GM23338 (cell line): ENCODE data around the gene S100B. TPM values are rescaled to one million over a fixed set of nuclear protein-coding genes. Genes with fewer than 3 reads are reported as not detected.

Experiments
- ATAC-seq: fragments of 200-7000 bp; cut with Tn5 transposase; 3 replicates; pipeline ENCODE4 v1.9.1; 2020
- DNase-seq: peaks from one replicate; pipeline ENCODE4 v3.0.0-alpha.2; 2015; ENCODE audit warnings: low spot score
- H2AFZ ChIP-seq: fragments of 200-600 bp; sonication (generic); 2 replicates; pipeline ENCODE4 v1.8.0; 2016; ENCODE audit warnings: antibody characterized with exemption, mild to moderate bottlenecking, moderate library complexity
- H3F3A ChIP-seq: fragments of 200-600 bp; sonication (generic); replicated peaks from 2 replicates; pipeline ENCODE4 v1.8.0; 2017; ENCODE audit warnings: antibody characterized with exemption, mixed run types, low read depth
- H3K27ac ChIP-seq: fragments of 200-600 bp; sonication (generic); 2 replicates; pipeline ENCODE4 v1.6.1; 2016; ENCODE audit warnings: low read depth
- H3K27me3 ChIP-seq: fragments of 200-600 bp; sonication (generic); 2 replicates; pipeline ENCODE4 v1.8.0; 2016; ENCODE audit warnings: mild to moderate bottlenecking, mixed run types, moderate library complexity; ENCODE audit not compliant: insufficient read depth
- H3K36me3 ChIP-seq: fragments of 200-600 bp; sonication (generic); 2 replicates; pipeline ENCODE4 v1.8.0; 2016; ENCODE audit warnings: mild to moderate bottlenecking; ENCODE audit not compliant: insufficient read depth
- H3K4me1 ChIP-seq: fragments of 200-600 bp; sonication (generic); 2 replicates; pipeline ENCODE4 v1.8.0; 2016; ENCODE audit warnings: mild to moderate bottlenecking, moderate library complexity; ENCODE audit not compliant: insufficient read depth
- H3K4me2 ChIP-seq: fragments of 200-600 bp; sonication (generic); 2 replicates; pipeline ENCODE4 v1.7.1; 2017; ENCODE audit warnings: mixed run types
- H3K4me3 ChIP-seq: fragments of 200-600 bp; sonication (generic); 2 replicates; pipeline ENCODE4 v1.6.1; 2016; ENCODE audit warnings: mixed run types
- H3K79me2 ChIP-seq: fragments of 200-600 bp; sonication (generic); replicated peaks from 2 replicates; pipeline ENCODE4 v1.8.0; 2017; ENCODE audit warnings: mild to moderate bottlenecking; ENCODE audit not compliant: insufficient read depth
- H3K9me2 ChIP-seq: fragments of 200-600 bp; sonication (generic); 2 replicates; pipeline ENCODE4 v1.8.0; 2017; ENCODE audit not compliant: insufficient read depth
- H4K20me1 ChIP-seq: fragments of 200-600 bp; sonication (generic); replicated peaks from 2 replicates; pipeline ENCODE4 v1.8.0; 2017; ENCODE audit warnings: mild to moderate bottlenecking; ENCODE audit not compliant: insufficient read depth
- H3K27ac Mint-ChIP-seq: 2 replicates; pipeline ENCODE4 v1.8.0; 2020; ENCODE audit warnings: inconsistent platforms, mild to moderate bottlenecking, moderate library complexity, mixed read lengths
- H3K27me3 Mint-ChIP-seq: 3 replicates; pipeline ENCODE4 v1.8.0; 2022; ENCODE audit warnings: low read depth, mild to moderate bottlenecking, moderate library complexity, mixed read lengths, inconsistent platforms; ENCODE audit not compliant: insufficient read depth, poor library complexity
- H3K36me3 Mint-ChIP-seq: 3 replicates; pipeline ENCODE4 v1.8.0; 2021; ENCODE audit warnings: low read depth, mild to moderate bottlenecking, inconsistent platforms, moderate library complexity, mixed read lengths
- H3K4me1 Mint-ChIP-seq: 3 replicates; pipeline ENCODE4 v1.8.0; 2020; ENCODE audit warnings: mild to moderate bottlenecking, inconsistent platforms, mixed read lengths
- H3K4me3 Mint-ChIP-seq: 3 replicates; pipeline ENCODE4 v1.8.0; 2021; ENCODE audit warnings: moderate library complexity, mild to moderate bottlenecking, inconsistent platforms, mixed read lengths
- H3K9me3 Mint-ChIP-seq: 3 replicates; pipeline ENCODE4 v1.8.0; 2020; ENCODE audit warnings: moderate library complexity, mild to moderate bottlenecking, inconsistent platforms, mixed read lengths
- CTCF ChIP-seq, 2 experiments: fragments of 200-600 bp in 1 of 2; sonication (generic) in 1 of 2; conservative IDR thresholded peaks; 2 replicates each; pipeline versions ENCODE4 v1.5.1 to v1.6.1; 2016 to 2017; ENCODE audit warnings: antibody characterized with exemption in 2 of 2, low read depth in 2 of 2, mild to moderate bottlenecking in 2 of 2, moderate library complexity in 1 of 2
- ETS1 ChIP-seq: IDR thresholded peaks from 2 replicates; pipeline ENCODE4 v1.6.1; 2016; ENCODE audit warnings: antibody characterized with exemption
- EZH2phosphoT487 ChIP-seq: fragments of 200-600 bp; sonication (generic); IDR thresholded peaks from one replicate; pipeline ENCODE4 v1.8.1; 2018; ENCODE audit warnings: antibody characterized with exemption; ENCODE audit not compliant: unreplicated experiment
- JUNB ChIP-seq: IDR thresholded peaks from one replicate; pipeline ENCODE4 v1.6.1; 2016; ENCODE audit warnings: antibody characterized with exemption; ENCODE audit not compliant: unreplicated experiment
- POLR2AphosphoS5 ChIP-seq: IDR thresholded peaks from 2 replicates; pipeline ENCODE4 v1.6.1; 2016; ENCODE audit warnings: antibody characterized with exemption, low read depth
- STAT1 ChIP-seq: IDR thresholded peaks from one replicate; pipeline ENCODE4 v1.6.1; 2016; ENCODE audit warnings: antibody characterized with exemption; ENCODE audit not compliant: unreplicated experiment
- polyA plus RNA-seq: library from polyadenylated mRNA; unstranded; fragments of >200 nt; fragmentation: Nextera tagmentation; extraction: Ambion mirVana; gene quantifications from 2 replicates; pipeline ENCODE4 v1.2.1, GENCODE V29; 2016
- total RNA-seq: library from RNA; depleted of rRNA; stranded (reverse); fragments of >200 nt; shearing (Covaris generic); gene quantifications from 2 replicates; pipeline ENCODE4 v1.2.3, GENCODE V29; 2014

The S100B gene
- total and polyA plus RNA-seq, 2 experiments from 2014 or later, result 0.97 to 1.5 TPM

GRCh38 chr21:46598581-46599572 lies 6.0 kb downstream of the S100B start:
- Mint-ChIP-seq H3K27ac (no peak overlapping the region), H3K9me3 (peaks cover 27% of the 10 kb centered on the region), H3K36me3 (peaks cover 4% of the 10 kb centered on the region; the same call in 2 of the 3 replicates), H3K4me3 (no peak overlapping the region), H3K27me3 (no peaks in the 10 kb centered on the region), H3K4me1 (peaks cover 15% of the 10 kb centered on the region)
- Histone ChIP-seq H3K4me1 (peaks cover 14% of the 10 kb centered on the region), H3K4me3 (no peak overlapping the region), H3K4me2 (no peak overlapping the region), H3K79me2 (no peaks in the 10 kb centered on the region), H3K36me3 (no peaks in the 10 kb centered on the region), H3K9me2 (no peaks in the 10 kb centered on the region; the same call in 1 of the 2 replicates), H3K27ac (no peak overlapping the region), H3F3A (no peaks in the 10 kb centered on the region), H3K27me3 (no peaks in the 10 kb centered on the region), H2AFZ (0 out of 2 replicates have a peak overlapping the region, but pooled peaks have one; percentile 52), H4K20me1 (no peaks in the 10 kb centered on the region)
- TF ChIP-seq EZH2phosphoT487, result no peak
- peak; percentile 22 for DNase-seq
- ATAC-seq, result no peak

- H3K4me1 ChIP-seq, result peaks cover 7% of the 10 kb centered on the region
- Mint-ChIP-seq H3K27ac (no peak overlapping the region), H3K4me1 (peaks cover 6% of the 10 kb centered on the region), H3K36me3 (peaks cover 9% of the 10 kb centered on the region; the same call in 2 of the 3 replicates), H3K9me3 (peaks cover 36% of the 10 kb centered on the region), H3K4me3 (no peak overlapping the region), H3K27me3 (no peaks in the 10 kb centered on the region)
- H3K79me2 ChIP-seq, result no peaks in the 10 kb centered on the region
- H3K4me3 ChIP-seq, result no peak overlapping the region
- TF ChIP-seq CTCF (conservative IDR thresholded peaks at IDR 0.05; ENCODE audit: low read depth in 2 of 2) (0 out of 4 replicates have a peak, but pooled peaks of 1 of the 2 experiments have one; percentile 4), STAT1 (no peak)
- no peaks in the 10 kb centered on the region for H3K36me3 ChIP-seq
- H3K27ac ChIP-seq, result no peak overlapping the region
- H3K4me2 ChIP-seq, result no peak overlapping the region
- no peaks in the 10 kb centered on the region for H4K20me1 ChIP-seq
- H3K27me3 ChIP-seq, result no peaks in the 10 kb centered on the region
- ATAC-seq, result no peak
- H2AFZ ChIP-seq, result no peak overlapping the region
- DNase-seq, result no peak
- H3K9me2 ChIP-seq, result no peaks in the 10 kb centered on the region; the same call in 1 of the 2 replicates
- no peaks in the 10 kb centered on the region for H3F3A ChIP-seq
These were observed 7.0 kb downstream of the S100B start for GRCh38 chr21:46597896-46598343.

- Histone ChIP-seq H3K4me2 (no peak overlapping the region), H3K27ac (no peak overlapping the region), H3K27me3 (no peaks in the 10 kb centered on the region), H3K9me2 (no peaks in the 10 kb centered on the region; the same call in 1 of the 2 replicates), H3K36me3 (no peaks in the 10 kb centered on the region), H3F3A (no peaks in the 10 kb centered on the region), H3K4me1 (no peaks in the 10 kb centered on the region), H2AFZ (no peak overlapping the region), H4K20me1 (no peaks in the 10 kb centered on the region), H3K4me3 (no peak overlapping the region), H3K79me2 (no peaks in the 10 kb centered on the region)
- no peak overlapping the region for H3K27ac Mint-ChIP-seq
- ATAC-seq, result no peak
- no peaks in the 10 kb centered on the region; the same call in 2 of the 3 replicates for H3K4me1 Mint-ChIP-seq
- no peak for DNase-seq
- H3K4me3 Mint-ChIP-seq, result no peak overlapping the region
- H3K36me3 Mint-ChIP-seq, result peaks cover 11% of the 10 kb centered on the region; the same call in 2 of the 3 replicates
- peaks cover 45% of the 10 kb centered on the region for H3K9me3 Mint-ChIP-seq
- no peaks in the 10 kb centered on the region for H3K27me3 Mint-ChIP-seq
- TF ChIP-seq STAT1 (no peak), CTCF (conservative IDR thresholded peaks at IDR 0.05; ENCODE audit: low read depth in 2 of 2) (no peak), ETS1 (no peak), JUNB (no peak), POLR2AphosphoS5 (no peak)
These were observed 7.9 kb downstream of the S100B start for GRCh38 chr21:46597031-46597430.
